NK-92 treated with Interleukin-12 subunit alpha and Interleukin-12 subunit beta, amount 100 ng/mL, for 24 hours (cell line): ENCODE results near the gene HMHB1.
"Not testable (repeated sequence)": the region's sequence is repeated elsewhere in the genome, so short reads cannot be mapped to it uniquely, and the experiment has no call there.

Source experiments
- DNase-seq: peaks from one replicate; lab custom pipeline; 2025; lab: John Stamatoyannopoulos, UW

The HMHB1 gene

GRCh38 chr5:143801252-143801939 is 10.6 kb upstream of the HMHB1 start:
- DNase-seq: no peak

- no peak for DNase-seq
These were observed 6.1 kb upstream of the HMHB1 start for GRCh38 chr5:143805861-143806260.

GRCh38 chr5:143806579-143806978 is 5.4 kb upstream of the HMHB1 start:
- no peak for DNase-seq

GRCh38 chr5:143807401-143807800 is 4.6 kb upstream of the HMHB1 start:
- DNase-seq: no peak

- not testable (repeated sequence) for DNase-seq
These were observed 4.4 kb downstream of the HMHB1 start for GRCh38 chr5:143816370-143816769.

DNA sequence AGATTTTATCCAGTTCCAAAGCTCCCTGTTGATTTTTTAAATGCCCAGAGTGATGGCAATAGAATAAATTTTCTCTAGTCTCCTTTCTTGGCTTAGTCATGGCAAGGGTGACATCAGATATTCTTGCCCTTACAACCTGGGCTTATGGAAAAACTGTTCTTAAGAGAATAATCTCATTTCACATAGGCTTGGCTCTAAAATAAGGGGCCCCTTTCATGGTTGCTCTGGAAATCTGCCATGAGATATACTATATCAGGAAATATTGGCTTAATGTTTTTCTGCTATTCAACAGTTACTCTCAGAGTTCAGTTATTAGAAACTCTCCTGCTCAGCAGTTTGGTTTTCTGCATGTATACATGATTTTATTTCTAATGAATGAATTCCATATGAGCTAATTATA is 7.8 kb downstream of the HMHB1 start:
- DNase-seq: no peak

GRCh38 chr5:143820451-143820850 is 8.5 kb downstream of the HMHB1 start:
- no peak for DNase-seq

- DNase-seq: peak; percentile 62
These were observed 13.1 kb downstream of the HMHB1 start for GRCh38 chr5:143824851-143825720.

GRCh38 chr5:143826951-143827444 is 15.0 kb downstream of the HMHB1 start:
- peak; percentile 4 for DNase-seq

- DNase-seq: no peak
These were observed 16.7 kb downstream of the HMHB1 start for GRCh38 chr5:143828710-143829109.

- DNase-seq: no peak
These were observed 21.2 kb downstream of the HMHB1 start for GRCh38 chr5:143833177-143833576.

- DNase-seq: no peak
These were observed 23.3 kb downstream of the HMHB1 start for GRCh38 chr5:143835251-143835650.

- DNase-seq: no peak
These were observed 24.3 kb downstream of the HMHB1 start for GRCh38 chr5:143836161-143836725.

DNA sequence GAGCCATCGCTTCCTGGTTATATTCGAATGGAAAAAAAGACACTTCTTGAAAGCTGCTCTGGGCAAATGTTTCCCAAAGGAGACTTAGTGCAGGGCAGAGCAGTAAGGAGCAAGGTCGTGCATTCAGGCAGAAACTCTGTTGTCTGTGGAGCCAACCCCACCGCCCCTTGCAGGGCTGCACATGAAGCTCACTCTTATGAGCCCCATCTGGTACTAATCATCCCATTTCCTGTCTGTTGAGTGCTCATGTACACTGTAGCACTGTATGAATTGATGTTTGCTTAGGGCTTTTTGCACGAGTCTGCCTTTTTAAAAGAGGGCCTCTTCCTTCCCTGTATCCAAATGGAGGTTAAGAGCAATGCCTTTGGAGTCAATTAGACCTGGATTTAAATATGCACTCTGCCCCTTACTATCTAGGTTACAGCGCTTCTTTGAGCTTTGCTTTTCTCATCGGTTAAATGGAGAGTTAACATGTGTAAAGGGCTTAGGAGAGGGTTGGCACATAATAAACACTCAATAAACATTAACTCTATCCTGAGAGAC is 25.4 kb downstream of the HMHB1 start:
- no peak for DNase-seq

- DNase-seq: no peak
These were observed 29.5 kb downstream of the HMHB1 start for GRCh38 chr5:143841446-143841845.

GRCh38 chr5:143842920-143843319 is 31.0 kb downstream of the HMHB1 start:
- DNase-seq: no peak

- DNase-seq: no peak
These were observed 31.5 kb downstream of the HMHB1 start for GRCh38 chr5:143843461-143843860.

- DNase-seq: no peak
These were observed 38.2 kb downstream of the HMHB1 start for GRCh38 chr5:143850050-143850683.

- no peak for DNase-seq
These were observed 39.4 kb downstream of the HMHB1 start for GRCh38 chr5:143851383-143851782.

GRCh38 chr5:143860211-143860610 is 48.2 kb downstream of the HMHB1 start:
- DNase-seq: no peak

DNA sequence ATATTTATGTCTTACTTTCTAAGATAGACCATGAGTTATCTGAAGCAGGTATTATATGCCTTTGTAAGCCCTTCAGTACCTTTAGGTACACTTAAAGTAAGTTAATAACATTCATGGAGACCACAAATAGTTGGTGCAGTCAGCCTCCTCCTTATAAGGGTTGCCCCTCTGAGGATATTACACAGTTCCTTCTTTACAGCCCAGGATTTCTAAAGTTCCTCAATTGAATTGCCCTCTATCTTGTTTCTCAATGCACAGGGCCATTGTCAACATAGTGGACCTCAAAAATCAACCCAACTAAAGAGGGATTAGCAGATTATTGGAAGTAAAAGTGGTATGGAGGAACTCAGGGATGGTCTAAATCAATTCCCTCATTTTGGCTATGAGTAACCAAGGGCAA is 50.3 kb downstream of the HMHB1 start:
- no peak for DNase-seq

GRCh38 chr5:143865426-143866025 is 53.6 kb downstream of the HMHB1 start:
- DNase-seq: no peak
